Embryonic facial prominence (tissue), 1 donor: Measurements from ENCODE around the gene CEP131.
"Not testable (repeated sequence)": the region's sequence is repeated elsewhere in the genome, so short reads cannot be mapped to it uniquely, and the experiment has no call there.

ENCODE experiments used
- DNase-seq: peaks from one replicate; pipeline ENCODE4 v3.0.0-alpha.2; 2016; ENCODE audit errors: extremely low spot score

The CEP131 gene

DNA sequence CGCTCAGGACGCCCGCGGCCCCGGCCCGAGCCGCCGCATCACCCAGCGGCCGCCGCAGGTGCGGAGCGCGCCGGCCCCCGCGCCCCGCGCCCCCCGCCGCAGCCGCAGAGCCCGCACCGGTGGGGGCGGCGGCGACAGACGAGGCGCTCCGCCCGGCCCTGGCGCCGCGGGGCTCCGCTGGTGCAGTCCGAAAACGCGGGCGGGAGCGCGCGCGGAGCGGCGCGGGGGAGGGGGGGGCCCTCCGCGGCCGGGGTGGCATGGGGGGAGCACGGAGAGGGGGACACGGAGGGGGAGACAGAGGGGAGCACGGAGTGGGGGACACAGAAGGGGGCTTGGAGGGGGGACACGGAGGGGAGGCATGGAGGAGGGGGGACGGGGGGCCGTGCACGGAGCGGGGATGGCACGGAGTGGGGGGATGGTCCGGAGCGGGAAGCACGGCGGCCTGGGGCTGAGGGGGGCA is 56.7 kb downstream of the CEP131 start, which contains the start of gene AATK:
TSS of gene AATK (minus strand) at position 189 of the 460 bp plus-strand sequence. CDS start 229 bp downstream, outside the sequence.
- DNase-seq = no peak

DNA sequence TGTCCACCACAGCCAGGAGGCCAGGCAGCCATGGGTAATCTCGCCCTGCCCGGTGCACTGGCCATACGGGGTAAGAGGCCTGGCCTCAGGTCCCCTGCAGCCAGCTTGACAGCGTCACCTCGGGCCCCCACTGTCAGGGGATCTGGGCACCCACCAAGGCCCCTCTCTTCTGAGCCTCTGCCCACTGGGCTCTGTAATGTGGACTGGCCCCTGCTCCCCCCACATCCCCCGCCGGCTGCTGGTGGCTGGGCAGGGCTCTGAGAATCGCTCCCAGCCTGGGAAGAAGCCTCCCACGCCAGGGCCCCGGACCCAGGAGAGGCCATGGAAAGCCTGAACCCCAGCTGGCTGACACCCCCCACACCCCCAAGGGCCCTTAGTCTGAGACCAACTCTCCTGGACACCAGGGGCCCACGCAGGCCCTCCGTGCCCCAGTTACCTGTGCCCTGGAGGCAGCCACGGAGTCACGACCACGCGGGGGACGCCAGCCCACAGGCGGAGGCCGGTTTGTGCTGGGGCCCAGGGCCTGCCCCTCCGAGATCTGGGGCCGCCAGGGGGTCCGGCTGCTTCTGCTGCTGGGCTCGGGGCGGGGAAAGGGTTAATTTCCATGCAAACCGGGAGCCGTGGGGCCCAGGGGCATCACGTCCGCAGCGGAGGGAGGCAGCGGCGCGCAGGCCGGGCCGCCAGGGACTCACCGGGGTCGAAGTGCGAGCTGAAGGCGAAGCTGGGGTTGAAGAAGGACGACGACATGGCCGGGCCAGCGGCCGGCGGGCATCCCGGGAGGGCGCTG is 57.3 kb downstream of the CEP131 start, which contains the start of gene PVALEF:
TSS of gene PVALEF (plus strand) at position 262 of the 787 bp plus-strand sequence. CDS start 15,720 bp downstream, outside the sequence.
- DNase-seq = no peak

- no peak for DNase-seq
Measured at GRCh38 chr17:81164371-81165245, 58.2 kb downstream of the CEP131 start.

DNA sequence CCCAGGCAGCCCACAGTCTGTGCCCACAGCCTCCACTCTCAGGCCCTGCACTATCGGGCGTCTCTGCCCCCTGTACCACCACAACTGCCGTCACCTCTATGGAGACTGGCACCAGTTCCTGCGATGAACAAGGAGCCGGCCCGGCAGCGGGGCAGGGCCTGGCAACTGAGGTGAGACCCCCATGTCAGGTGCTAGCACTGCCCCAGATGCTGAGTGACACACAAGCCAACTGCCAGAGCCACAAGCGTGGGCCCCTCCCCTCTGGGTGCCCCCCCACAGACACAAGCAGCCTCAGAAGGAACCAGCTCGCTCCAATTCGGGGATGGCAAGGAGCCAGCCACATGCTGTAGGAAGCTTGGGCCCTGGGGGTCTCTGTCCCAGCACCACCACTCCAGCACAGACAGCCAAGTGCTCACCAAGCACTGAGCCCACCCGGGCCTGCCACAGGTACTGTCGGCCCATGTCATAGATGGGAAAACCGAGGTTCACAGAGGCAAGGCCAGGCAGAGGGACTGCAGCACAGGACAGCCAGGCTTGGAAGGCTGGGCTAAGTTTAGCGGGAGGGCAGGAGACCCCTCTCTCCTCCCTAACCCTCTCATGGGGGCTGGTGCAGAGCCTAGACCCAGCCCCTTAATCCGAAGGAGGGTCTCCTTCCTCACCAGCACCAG is 58.9 kb downstream of the CEP131 start:
- no peak for DNase-seq

DNA sequence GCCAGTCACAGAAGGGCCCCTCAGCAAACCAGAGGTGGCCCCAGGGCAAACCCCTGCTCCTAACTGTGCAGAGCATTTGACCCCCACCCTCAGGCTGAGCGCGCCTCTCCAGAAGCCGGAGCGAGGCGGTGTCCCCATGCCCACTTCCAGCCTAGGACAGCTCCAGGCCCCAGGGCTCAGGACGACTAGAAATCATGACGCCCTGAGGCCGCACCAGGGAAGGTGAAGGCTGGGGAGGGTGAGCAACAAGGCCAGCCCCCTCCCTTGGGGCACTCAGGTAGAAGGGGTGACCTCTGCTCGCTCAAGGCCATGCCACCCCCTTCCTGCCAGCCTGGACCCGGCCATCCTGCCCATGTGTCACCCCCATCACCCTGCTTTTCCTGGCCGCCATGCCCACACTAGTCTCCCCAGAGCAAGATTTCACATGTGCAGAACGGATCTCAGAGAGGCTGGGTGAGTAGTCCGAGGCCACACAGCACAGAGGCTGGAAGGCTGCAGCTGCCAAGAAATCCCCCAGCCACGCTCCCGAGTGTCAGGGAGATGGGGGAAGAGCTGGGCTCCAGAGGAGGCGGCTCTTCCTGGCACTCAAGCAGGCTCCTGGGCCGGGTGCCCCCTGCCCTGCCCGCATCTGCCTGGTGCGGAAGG is 59.6 kb downstream of the CEP131 start:
- no peak for DNase-seq

DNA sequence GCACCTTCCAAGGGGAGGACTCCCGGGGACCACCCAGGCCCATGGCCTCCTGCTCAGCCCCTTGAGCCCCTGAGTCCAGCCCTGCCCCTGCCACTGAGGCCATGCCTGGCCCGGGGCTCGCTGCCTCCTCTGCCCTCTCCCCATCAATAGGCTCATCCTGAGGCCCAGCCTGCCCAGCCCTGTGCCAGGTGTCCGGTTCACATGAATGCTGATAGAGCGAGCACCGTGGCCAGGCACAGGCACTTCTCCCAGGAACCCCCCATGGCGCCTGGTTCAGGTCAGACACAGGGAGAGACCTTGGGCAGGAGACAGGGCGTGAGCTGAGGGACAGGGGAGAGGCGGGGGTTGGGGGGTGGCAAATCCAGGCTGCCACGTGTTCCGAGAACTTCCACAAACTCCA is 60.3 kb downstream of the CEP131 start:
- DNase-seq = no peak

- no peak for DNase-seq
Measured at GRCh38 chr17:81161972-81162371, 60.8 kb downstream of the CEP131 start.

DNA sequence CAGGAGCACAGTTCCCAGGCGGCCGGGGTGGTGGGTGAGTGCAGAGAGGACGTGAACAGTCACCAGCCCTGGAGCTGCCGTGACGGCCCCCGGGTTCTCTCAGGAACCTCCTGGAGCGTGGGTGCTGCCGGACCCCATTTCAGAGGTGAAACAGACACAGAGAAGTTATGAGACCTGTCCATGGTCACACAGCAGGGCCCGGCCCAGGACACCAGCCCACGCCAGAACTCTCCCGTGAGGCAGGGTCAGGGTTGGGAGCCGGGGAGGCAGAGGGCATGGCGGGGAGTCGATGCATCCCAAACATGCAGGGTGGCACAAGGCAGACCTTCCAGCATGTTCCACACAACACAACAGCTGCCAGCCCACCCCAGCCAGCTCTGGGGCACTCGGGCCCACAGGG is 61.2 kb downstream of the CEP131 start:
- no peak for DNase-seq

- no peak for DNase-seq
Measured at GRCh38 chr17:81160747-81161453, 61.9 kb downstream of the CEP131 start.

DNA sequence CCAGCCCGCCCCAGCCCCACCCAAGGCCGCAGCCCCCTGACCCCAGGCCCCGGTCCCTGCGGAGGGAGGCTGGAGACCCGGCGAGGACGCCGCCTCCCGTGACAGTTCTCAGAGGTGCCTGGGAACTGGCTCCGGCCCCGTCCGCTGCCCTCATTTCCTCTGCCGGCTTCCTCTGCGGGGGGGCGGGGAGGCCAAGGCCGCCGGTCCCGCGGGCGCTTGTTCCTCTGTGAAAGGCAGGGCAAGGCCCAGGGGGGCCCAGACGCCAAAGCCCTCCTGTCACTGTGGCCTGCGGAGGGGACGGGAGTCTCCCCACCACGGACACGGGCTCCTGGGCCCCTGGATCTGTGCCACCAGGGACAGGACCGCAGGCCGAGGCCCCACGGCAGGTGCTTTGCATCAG is 62.5 kb downstream of the CEP131 start:
- DNase-seq = no peak

- no peak for DNase-seq
Measured at GRCh38 chr17:81159611-81160265, 63.0 kb downstream of the CEP131 start.

- no peak for DNase-seq
Measured at GRCh38 chr17:81158688-81159590, 63.8 kb downstream of the CEP131 start.

DNA sequence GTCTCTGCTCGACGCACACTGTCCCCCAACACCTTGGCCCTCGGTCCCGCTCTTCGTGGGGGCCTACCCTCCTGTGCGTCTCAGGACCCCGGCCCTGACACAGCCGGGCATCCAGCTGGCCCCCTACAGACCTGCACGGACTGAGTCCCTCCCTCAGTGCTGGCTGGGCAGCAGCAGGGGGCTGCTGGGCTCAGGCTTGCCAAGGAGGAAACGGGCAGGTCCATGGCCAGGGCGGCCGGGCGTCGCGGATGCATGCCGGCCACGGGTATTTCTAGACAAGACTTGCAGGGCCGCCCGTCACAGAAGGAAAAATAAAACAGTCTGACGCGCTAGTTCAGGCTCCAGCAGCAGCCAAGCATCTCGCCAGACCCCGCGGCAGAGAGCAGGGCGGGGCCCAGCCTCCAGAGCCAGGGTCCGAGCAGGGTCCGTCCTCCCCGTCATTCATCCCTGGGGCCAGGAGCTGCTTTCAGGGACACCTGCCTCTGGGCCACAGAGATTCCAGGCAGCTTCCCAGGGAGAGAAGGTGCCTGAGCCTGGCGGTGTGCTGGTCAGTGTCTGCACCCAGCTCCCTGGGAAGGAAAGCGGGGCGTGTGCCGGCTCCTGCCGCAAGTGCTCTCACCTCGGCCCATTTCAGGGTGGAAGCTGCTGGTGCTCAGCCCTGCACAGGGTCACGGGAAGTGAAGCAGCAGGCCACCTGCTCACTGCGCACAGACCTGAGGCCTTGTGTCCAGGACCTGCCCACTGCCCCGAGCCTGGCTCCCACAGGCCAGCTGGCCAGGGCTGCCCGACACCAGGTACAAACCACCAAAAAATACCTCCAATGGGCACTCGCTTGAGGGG is 64.7 kb downstream of the CEP131 start:
- DNase-seq = no peak

GRCh38 chr17:81156866-81157805 is 65.6 kb downstream of the CEP131 start:
- DNase-seq = no peak

- no peak for DNase-seq
Measured at GRCh38 chr17:81154961-81155360, 67.8 kb downstream of the CEP131 start.

GRCh38 chr17:81154016-81154415 is 68.7 kb downstream of the CEP131 start:
- DNase-seq = not testable (repeated sequence)

- no peak for DNase-seq
Measured at GRCh38 chr17:81153340-81153803, 69.4 kb downstream of the CEP131 start.
